ENCODE results near the gene PHAF1. TPM values are rescaled to one million over a fixed set of nuclear protein-coding genes. Genes with fewer than 3 reads are reported as not detected.

PHAF1 gene
- polyA plus RNA-seq, 1 donor from 2014 or later: 9.8 TPM

DNA sequence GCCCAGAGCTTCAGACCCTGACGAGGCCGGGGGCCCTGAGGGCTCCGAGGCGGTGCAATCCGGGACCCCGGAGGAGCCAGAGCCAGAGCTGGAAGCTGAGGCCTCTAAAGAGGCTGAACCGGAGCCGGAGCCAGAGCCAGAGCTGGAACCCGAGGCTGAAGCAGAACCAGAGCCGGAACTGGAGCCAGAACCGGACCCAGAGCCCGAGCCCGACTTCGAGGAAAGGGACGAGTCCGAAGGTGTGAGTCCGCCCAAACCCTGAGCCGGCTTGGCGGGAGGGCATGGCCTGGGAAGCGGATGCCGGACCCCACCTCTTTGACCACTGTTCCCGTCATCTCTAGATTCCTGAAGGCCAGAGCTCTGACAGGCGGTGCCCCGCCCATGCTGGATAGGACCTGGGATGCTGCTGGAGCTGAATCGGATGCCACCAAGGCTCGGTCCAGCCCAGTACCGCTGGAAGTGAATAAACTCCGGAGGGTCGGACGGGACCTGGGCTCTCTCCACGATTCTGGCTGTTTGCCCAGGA lies 65.0 kb downstream of the PHAF1 start:
- H3K9ac ChIP-seq (ENCODE audit: low read length): peak overlapping the region; percentile 38
- no peaks in the 10 kb centered on the region for H3K9me3 ChIP-seq (ENCODE audit: low read length)
- no peaks in the 10 kb centered on the region for H3K9me2 ChIP-seq (ENCODE audit: insufficient read depth, low read length)
- H3K4me3 ChIP-seq (ENCODE audit: low read length): peak overlapping the region; percentile 63
- H2AFZ ChIP-seq (ENCODE audit: low read depth, low read length): no peak overlapping the region
- TF ChIP-seq, protein P1, sequence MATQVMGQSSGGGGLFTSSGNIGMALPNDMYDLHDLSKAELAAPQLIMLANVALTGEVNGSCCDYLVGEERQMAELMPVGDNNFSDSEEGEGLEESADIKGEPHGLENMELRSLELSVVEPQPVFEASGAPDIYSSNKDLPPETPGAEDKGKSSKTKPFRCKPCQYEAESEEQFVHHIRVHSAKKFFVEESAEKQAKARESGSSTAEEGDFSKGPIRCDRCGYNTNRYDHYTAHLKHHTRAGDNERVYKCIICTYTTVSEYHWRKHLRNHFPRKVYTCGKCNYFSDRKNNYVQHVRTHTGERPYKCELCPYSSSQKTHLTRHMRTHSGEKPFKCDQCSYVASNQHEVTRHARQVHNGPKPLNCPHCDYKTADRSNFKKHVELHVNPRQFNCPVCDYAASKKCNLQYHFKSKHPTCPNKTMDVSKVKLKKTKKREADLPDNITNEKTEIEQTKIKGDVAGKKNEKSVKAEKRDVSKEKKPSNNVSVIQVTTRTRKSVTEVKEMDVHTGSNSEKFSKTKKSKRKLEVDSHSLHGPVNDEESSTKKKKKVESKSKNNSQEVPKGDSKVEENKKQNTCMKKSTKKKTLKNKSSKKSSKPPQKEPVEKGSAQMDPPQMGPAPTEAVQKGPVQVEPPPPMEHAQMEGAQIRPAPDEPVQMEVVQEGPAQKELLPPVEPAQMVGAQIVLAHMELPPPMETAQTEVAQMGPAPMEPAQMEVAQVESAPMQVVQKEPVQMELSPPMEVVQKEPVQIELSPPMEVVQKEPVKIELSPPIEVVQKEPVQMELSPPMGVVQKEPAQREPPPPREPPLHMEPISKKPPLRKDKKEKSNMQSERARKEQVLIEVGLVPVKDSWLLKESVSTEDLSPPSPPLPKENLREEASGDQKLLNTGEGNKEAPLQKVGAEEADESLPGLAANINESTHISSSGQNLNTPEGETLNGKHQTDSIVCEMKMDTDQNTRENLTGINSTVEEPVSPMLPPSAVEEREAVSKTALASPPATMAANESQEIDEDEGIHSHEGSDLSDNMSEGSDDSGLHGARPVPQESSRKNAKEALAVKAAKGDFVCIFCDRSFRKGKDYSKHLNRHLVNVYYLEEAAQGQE (IDR thresholded peaks at IDR 0.05; ENCODE audit: borderline replicate concordance): no peak
- no peak for TF ChIP-seq POLR2AphosphoS5 (IDR thresholded peaks at IDR 0.05)
- no peak for TF ChIP-seq MXI1 (conservative IDR thresholded peaks at IDR 0.05; ENCODE audit: poor library complexity, severe bottlenecking)
- no peak for TF ChIP-seq TAF1 (IDR thresholded peaks at IDR 0.05; ENCODE audit: low read depth)
- no peaks in the 10 kb centered on the region for H3K79me2 ChIP-seq (replicated peaks; ENCODE audit: insufficient read depth, low read length)
- no peaks in the 10 kb centered on the region for H3K36me3 ChIP-seq (ENCODE audit: insufficient read depth, low read length)
- no peak overlapping the region for H3K27ac ChIP-seq (ENCODE audit: low read length)
- H3K27me3 ChIP-seq (ENCODE audit: insufficient read depth, low read depth, low read length): peaks cover 72% of the 10 kb centered on the region
- no peaks in the 10 kb centered on the region for H3F3A ChIP-seq (ENCODE audit: insufficient read depth, low read length, poor library complexity, severe bottlenecking)
- peaks cover 20% of the 10 kb centered on the region for H4K20me1 ChIP-seq (ENCODE audit: insufficient read depth)
- H3K4me2 ChIP-seq (ENCODE audit: low read length): no peak overlapping the region

DNA sequence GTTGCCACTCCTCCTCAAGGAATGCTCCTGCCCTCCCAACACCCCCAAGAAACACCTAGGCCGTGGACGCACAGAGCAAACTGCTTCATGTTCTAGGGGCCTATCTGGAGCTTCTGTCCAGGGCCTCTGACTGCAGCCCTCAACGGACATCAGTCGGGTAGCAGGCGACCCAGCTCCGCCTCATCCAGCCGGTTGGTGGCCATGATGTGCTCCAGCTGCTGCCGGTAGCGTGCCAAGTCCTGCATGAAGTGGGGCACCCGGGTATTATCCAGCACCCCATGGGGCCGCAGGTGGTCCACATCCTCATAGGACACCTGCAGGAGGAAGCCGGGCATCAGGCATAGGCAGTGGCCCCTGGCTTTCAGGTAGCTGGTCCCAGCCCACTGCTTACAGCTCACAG lies 66.9 kb downstream of the PHAF1 start:
- Histone ChIP-seq H2AFZ (ENCODE audit: low read depth, low read length) (no peak overlapping the region), H3K4me2 (ENCODE audit: low read length) (no peak overlapping the region), H3K27ac (ENCODE audit: low read length) (no peak overlapping the region), H3K9me2 (ENCODE audit: insufficient read depth, low read length) (no peaks in the 10 kb centered on the region), H3K9ac (ENCODE audit: low read length) (no peak overlapping the region), H3K4me3 (ENCODE audit: low read length) (no peak overlapping the region), H3F3A (ENCODE audit: insufficient read depth, low read length, poor library complexity, severe bottlenecking) (no peaks in the 10 kb centered on the region), H3K9me3 (ENCODE audit: low read length) (no peaks in the 10 kb centered on the region), H3K79me2 (replicated peaks; ENCODE audit: insufficient read depth, low read length) (peaks cover 9% of the 10 kb centered on the region), H3K36me3 (ENCODE audit: insufficient read depth, low read length) (no peaks in the 10 kb centered on the region), H3K27me3 (ENCODE audit: insufficient read depth, low read depth, low read length) (peaks cover 58% of the 10 kb centered on the region), H4K20me1 (ENCODE audit: insufficient read depth) (peaks cover 20% of the 10 kb centered on the region)
- TF ChIP-seq SMC3 (conservative IDR thresholded peaks at IDR 0.05; ENCODE audit: poor library complexity) (no peak), EZH2 (IDR thresholded peaks at IDR 0.05; ENCODE audit: borderline replicate concordance, insufficient read depth, low read length, poor library complexity, severe bottlenecking) (no peak), POLR2AphosphoS5 (IDR thresholded peaks at IDR 0.05) (no peak), TAF1 (IDR thresholded peaks at IDR 0.05; ENCODE audit: low read depth) (no peak), MXI1 (conservative IDR thresholded peaks at IDR 0.05; ENCODE audit: poor library complexity, severe bottlenecking) (no peak), EP300 (conservative IDR thresholded peaks at IDR 0.05; ENCODE audit: poor library complexity, severe bottlenecking) (no peak), RAD21 (conservative IDR thresholded peaks at IDR 0.05) (no peak)
- TF ChIP-seq, protein P1 (IDR thresholded peaks at IDR 0.05; ENCODE audit: borderline replicate concordance): no peak
- TF ChIP-seq, protein P2, sequence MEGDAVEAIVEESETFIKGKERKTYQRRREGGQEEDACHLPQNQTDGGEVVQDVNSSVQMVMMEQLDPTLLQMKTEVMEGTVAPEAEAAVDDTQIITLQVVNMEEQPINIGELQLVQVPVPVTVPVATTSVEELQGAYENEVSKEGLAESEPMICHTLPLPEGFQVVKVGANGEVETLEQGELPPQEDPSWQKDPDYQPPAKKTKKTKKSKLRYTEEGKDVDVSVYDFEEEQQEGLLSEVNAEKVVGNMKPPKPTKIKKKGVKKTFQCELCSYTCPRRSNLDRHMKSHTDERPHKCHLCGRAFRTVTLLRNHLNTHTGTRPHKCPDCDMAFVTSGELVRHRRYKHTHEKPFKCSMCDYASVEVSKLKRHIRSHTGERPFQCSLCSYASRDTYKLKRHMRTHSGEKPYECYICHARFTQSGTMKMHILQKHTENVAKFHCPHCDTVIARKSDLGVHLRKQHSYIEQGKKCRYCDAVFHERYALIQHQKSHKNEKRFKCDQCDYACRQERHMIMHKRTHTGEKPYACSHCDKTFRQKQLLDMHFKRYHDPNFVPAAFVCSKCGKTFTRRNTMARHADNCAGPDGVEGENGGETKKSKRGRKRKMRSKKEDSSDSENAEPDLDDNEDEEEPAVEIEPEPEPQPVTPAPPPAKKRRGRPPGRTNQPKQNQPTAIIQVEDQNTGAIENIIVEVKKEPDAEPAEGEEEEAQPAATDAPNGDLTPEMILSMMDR (IDR thresholded peaks at IDR 0.05; ENCODE audit: poor library complexity, severe bottlenecking): no peak

Measured in neural cell (in vitro differentiated cells).